ENCODE results near the gene RCE1.
"Not testable (repeated sequence)": the region's sequence is repeated elsewhere in the genome, so short reads cannot be mapped to it uniquely, and the experiment has no call there.

RCE1 gene

GRCh38 chr11:66842896-66843775 lies at the start of gene RCE1:
Gene RCE1, plus strand, starts transcription at chr11:66843441. Its CDS starts 15 bp downstream, at chr11:66843456.
- DNase-seq (ENCODE audit: low read depth in 2 of 2): peak; percentile 70 to 87

GRCh38 chr11:66799815-66800214 lies 43.4 kb upstream of the RCE1 start:
- not testable (repeated sequence) for DNase-seq (ENCODE audit: low read depth in 2 of 2)

GRCh38 chr11:66800720-66801428 lies 42.4 kb upstream of the RCE1 start:
- DNase-seq (ENCODE audit: low read depth in 2 of 2): no peak

- DNase-seq (ENCODE audit: low read depth in 2 of 2): no peak
Observed at GRCh38 chr11:66809592-66809991, 33.6 kb upstream of the RCE1 start.

- no peak for DNase-seq (ENCODE audit: low read depth in 2 of 2)
Observed at GRCh38 chr11:66810576-66811185, 32.6 kb upstream of the RCE1 start.

- no peak for DNase-seq (ENCODE audit: low read depth in 2 of 2)
Observed at GRCh38 chr11:66814678-66815077, 28.6 kb upstream of the RCE1 start.

- DNase-seq (ENCODE audit: low read depth in 2 of 2): no peak
Observed at GRCh38 chr11:66815646-66816045, 27.6 kb upstream of the RCE1 start.

GRCh38 chr11:66818231-66818955 lies 24.8 kb upstream of the RCE1 start:
- DNase-seq (ENCODE audit: low read depth in 2 of 2): no peak

- no peak for DNase-seq (ENCODE audit: low read depth in 2 of 2)
Observed at GRCh38 chr11:66820381-66820780, 22.9 kb upstream of the RCE1 start.

- no peak for DNase-seq (ENCODE audit: low read depth in 2 of 2)
Observed at GRCh38 chr11:66820901-66821300, 22.3 kb upstream of the RCE1 start.

- no peak for DNase-seq (ENCODE audit: low read depth in 2 of 2)
Observed at GRCh38 chr11:66823700-66824099, 19.5 kb upstream of the RCE1 start.

GRCh38 chr11:66824573-66824972 lies 18.7 kb upstream of the RCE1 start:
- DNase-seq (ENCODE audit: low read depth in 2 of 2): not testable (repeated sequence)

GRCh38 chr11:66834539-66834845 lies 8.7 kb upstream of the RCE1 start:
- DNase-seq (ENCODE audit: low read depth in 2 of 2): no peak

GRCh38 chr11:66834943-66835342 lies 8.3 kb upstream of the RCE1 start:
- DNase-seq (ENCODE audit: low read depth in 2 of 2): no peak

GRCh38 chr11:66835768-66836405 lies 7.4 kb upstream of the RCE1 start:
- no peak for DNase-seq (ENCODE audit: low read depth in 2 of 2)

- DNase-seq (ENCODE audit: low read depth in 2 of 2): no peak
Observed at GRCh38 chr11:66840317-66841091, 2.7 kb upstream of the RCE1 start.

- DNase-seq (ENCODE audit: low read depth in 2 of 2): no peak
Observed at GRCh38 chr11:66841861-66842260, 1.4 kb upstream of the RCE1 start.

GRCh38 chr11:66842501-66842895 lies 743 bp upstream of the RCE1 start:
- DNase-seq (ENCODE audit: low read depth in 2 of 2): no peak

GRCh38 chr11:66843776-66844495 lies 695 bp downstream of the RCE1 start:
- DNase-seq (ENCODE audit: low read depth in 2 of 2): no peak

GRCh38 chr11:66844496-66845142 lies 1.4 kb downstream of the RCE1 start:
- no peak for DNase-seq (ENCODE audit: low read depth in 2 of 2)

All from stimulated activated CD8-positive, alpha-beta memory T cell treated with anti-CD3 and anti-CD28 coated beads, Interleukin-7, amount 100 ng/mL, for 4 hours (primary cell).